Stimulated activated CD4-positive, alpha-beta T cell treated with anti-CD3 and anti-CD28 coated beads, Interleukin-1b, Interleukin-23, amount 100 ng/mL, for 24 hours (primary cell): Measurements from ENCODE around the gene TJP1.

Experiments used
- DNase-seq, 4 experiments: peaks; one replicate each; pipeline ENCODE4 v3.0.0-alpha.2; 2020; ENCODE audit warnings: low read depth in 4 of 4, low spot score in 1 of 4

TJP1 gene

DNA sequence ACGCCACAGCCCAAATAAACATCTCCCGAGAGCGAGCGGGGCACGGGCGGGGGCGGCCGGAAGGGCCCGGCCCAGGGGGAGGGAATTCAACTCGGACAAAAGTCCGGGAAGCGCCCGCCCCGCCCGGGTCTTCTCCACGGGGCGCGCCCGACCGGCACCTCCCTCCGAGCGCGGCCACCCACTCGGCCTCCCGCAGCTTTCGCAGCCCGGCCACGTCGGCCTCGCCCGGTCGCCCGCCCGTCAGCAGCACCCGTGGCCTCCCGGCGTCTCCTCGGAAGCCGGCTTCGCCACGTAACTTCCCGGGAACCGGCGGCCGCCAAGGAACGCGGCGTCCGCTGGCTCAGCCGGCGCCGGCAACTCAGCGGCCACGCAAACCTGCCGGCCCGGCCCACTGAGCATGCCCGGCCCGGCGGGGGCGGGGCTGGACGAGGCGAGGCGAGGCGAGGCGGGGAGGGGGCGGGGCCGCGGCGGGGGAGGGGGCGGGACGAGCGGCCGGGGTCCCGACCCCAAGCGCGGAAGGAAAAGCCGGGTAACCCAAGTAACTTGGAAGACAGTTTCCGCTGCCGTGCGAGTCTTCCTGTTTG lies at the start of gene TJP1:
TSS of gene TJP1 (minus strand) at position 369 of the 584 bp plus-strand sequence. CDS start 440 bp downstream, outside the sequence.
- no peak for DNase-seq

DNA sequence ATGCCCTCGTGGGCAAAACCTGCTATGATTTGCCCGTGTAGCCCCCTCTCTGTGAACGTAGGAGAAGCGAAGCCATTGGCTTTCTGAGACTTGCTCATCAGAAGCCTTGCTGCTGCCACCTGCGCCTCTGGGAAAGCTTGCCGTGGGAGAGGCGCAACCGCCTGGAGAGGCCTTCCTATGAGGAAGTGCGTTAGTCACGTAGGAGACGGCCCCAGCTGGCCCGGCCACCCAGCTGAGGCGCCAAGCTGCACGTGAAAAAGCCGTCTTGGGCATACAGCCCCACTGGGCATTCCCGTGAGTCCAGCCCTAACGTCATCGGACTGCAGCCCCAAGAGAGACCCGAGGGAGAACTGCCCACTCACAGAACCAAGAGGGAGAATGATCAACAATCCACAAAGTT lies 49.1 kb upstream of the TJP1 start:
- DNase-seq: no peak

DNA sequence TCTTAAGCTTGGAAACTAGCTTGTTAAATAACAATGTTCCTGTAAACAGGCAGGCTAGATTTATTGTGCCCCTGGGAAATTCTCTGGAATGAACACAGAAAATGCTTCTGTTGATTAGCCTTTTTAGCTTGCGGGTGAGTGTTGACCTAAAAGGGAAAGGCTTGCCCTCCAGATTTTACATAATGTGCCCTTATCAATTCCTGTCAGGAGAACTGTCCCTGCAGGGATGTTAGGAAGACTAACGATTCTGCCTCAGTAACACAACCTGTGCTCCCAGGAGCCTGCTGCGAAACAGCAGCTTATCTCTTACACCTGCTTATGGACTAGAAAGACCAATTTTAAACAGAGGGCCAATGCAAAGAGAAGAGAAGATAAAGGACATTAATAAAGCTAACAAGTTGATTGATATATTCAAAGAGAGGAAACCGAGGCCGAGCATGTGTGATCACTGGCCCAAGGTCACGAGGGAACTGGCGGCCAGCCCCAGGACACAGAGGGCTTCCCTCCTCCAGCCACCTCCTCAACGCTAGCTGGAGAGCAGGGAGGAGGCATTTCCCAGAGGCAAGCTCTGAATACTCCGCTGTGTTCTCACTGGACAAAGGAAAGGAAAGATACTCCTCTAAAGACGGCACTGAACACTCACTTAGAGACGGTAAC lies 48.4 kb upstream of the TJP1 start:
- DNase-seq: no peak

DNA sequence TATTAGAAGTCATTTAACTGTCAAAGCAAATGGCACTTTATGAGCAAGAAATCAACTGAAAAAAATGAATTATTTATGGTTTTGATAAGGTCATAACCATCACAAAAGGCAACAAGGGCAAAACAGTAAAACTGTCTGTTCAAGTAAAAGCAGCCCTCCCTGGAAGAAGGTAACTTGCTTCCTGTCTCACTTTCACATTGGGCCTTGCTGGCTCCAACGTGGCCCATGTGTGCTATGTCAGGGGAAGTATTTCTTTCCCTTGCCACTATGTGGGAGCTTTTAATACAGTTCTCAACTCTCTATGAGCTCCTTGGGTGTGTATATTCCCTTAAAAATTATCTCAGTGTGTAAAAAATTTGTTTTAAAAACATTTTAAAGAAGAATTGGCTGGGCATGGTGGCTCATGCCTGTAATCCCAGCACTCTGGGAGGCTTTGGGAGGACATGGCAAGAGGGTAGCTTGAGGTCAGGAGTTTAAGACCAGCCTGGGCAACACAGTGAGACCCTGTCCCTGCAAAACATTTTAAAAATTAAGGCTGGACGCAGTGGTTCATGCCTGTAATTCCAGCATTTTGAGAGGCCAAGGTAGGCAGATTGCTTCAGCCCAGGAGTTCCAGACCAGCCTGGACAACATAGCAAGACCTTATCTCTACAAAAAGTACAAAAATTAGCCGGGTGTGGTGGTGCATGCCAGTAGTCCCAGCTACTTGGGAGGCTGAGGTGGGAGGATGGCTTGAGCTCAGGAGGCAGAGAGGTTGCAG lies 45.2 kb upstream of the TJP1 start:
- no peak for DNase-seq

DNA sequence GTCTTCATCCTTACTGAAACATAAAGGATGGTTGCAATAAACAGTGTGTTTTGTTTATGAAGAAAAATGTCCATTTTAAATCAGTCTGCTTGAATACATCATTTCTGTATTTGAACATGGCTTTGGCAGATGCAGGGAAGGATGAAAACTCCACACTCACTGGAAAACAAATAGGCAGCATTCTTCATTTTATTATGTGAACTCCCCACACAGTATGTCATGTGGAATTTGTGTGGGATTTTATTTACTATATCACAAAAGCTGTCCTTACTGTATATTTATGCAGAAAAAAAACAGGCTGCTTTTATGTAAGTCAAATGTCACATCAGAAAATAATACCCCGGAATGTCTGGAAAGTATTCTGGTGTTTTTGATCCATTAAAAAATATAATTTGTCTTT lies 44.1 kb upstream of the TJP1 start:
- DNase-seq: no peak

DNA sequence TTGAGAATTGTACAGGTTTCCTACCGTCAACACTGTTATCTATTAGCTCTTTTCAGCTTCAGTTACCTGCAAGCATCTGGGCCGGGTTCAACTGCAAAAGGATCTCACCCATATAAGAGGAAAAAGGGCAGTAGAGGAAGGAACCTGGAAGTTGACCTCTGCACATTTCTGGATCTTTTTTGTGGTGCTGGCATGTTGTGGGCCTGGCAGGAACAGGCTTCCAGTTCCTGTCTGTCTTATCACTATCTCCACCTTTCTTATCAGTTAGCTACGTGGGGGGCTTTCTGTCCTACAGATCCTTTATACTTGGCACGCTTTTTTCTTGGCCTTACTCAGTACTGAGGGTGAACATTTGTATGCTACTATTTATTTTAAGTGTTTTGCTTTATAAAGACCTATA lies 42.2 kb upstream of the TJP1 start:
- no peak for DNase-seq

DNA sequence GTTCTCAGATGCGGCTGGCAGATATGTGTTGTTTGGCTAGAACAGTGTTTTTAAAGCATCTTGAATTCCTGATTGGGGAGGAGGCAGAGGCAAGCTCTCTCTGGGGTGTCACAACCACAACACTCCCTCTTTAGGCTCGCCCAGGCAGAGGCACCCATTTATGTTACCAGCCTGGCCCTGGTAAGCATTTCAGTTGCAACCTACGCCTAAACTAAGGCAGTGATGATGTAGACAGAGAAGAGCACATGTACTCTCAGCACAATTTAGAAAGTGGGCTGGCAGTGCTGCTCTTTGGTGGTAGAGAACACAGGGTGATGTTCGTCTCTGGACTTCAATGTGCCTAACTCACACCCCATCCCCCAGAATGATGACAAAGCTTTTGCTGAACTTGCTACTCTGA lies 41.2 kb upstream of the TJP1 start:
- no peak for DNase-seq

DNA sequence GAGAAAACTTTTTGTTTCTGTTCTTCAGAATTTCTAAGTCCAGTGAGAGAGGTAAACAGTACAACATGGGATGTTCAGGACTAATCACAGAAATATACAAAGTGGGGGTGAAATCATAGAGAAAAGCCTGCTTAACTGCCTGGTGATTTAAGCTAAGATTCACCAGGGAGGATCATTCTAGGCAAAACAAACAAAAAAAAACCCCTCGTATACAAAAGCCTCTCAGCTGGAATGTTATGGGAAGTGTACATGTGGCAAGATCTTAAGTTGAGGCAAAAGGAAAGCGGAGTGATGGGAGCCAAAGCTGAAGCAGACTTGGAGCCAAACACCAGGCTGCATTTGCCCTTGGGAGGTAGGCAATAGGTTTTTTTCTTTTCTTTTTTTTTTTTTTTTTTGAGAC lies 40.0 kb upstream of the TJP1 start:
- DNase-seq: no peak

DNA sequence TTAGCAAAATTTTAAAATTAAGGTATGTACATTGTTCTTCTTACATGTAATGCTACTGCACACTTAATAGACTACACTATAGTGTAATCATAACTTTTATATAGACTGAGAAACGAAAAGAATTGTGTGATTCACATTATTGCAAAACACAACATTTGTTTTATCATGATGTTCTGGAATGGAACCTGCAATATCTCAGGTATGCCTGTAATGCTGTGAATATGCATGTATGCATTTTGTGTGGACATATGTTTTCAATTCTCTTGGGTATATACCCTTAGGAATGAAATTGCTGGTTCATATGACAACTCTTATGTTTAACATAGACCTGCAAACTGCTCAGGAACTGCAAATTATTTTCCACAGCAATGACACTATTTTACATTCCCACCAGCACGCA lies 38.6 kb upstream of the TJP1 start:
- DNase-seq: no peak

DNA sequence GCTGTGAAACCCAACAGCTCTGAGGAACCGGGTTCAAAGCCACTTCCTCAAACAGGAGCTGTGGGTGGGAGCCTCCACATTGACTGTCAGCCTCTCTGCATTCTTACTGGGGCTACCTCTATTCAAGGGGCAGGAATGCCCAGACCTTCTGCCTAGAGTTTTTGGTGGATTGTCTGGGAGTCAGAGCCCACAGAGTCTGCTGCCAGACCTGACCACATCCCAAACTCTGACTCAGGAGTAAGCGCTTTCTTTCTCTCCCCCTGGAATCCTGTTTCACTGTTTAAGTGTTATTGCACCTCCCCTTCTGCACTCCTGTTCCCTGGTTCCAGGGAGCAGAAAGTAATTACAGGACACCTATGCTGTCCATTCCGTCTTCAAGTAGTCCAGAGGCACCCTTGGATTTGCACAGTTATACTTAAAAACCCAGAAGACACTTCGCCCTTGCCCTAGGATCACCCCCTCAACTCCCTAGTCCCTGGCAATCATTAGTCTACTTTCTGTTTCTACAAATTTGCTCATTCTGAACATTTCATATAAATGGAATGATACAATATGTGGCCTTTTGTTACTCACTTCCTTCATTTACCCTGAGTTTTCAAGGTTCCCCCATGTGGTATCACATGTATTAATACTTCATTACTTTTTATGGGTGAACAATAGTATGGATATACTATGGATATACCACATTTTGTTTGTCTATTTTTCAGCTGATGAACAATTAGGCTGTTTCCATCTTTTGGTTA lies 37.9 kb upstream of the TJP1 start:
- no peak for DNase-seq

DNA sequence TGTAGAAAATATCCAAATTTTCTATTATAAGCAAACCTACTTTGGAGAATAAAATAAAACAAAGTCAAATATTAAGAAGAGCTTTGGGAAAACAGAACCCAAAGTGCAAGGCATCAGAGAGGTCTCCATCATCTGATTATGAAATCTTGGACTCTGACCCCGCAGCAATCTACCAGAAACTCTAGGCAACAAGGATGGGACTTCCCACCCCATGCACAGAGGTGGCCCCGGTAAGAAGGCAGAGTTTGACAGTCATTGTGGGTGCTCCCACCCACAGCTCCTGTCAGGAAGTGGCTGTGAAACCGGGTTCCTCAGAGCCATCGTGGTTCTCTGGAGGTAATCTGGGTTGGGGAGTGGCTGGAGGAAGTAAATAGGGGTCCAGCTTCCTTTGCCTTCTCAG lies 37.0 kb upstream of the TJP1 start:
- no peak for DNase-seq

DNA sequence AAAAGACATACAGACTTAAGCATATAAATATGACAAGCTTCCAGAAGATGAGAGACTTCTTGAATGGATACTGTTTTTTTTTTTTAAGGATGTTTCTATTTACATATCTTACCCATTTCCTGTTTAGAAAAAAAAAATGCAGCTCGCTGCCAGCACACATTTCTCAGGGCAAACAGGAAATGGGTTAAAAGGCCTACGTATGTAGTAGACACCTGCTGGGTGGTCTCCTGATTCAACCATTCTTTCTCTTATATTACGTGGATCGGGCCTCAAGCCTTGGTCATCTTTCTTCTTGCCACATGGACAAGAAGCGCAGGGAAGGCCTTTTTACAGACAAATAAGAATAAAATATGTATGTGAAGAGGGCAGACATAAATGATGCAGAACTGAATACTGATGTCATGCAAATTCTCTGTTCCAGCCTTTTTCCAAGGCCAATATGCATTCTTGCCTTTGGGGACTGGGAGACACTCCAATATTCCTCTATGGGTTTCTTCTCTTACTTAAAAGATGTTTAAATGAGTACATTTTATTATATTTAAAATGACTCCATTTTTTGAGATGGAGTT lies 35.0 kb upstream of the TJP1 start:
- DNase-seq: no peak

DNA sequence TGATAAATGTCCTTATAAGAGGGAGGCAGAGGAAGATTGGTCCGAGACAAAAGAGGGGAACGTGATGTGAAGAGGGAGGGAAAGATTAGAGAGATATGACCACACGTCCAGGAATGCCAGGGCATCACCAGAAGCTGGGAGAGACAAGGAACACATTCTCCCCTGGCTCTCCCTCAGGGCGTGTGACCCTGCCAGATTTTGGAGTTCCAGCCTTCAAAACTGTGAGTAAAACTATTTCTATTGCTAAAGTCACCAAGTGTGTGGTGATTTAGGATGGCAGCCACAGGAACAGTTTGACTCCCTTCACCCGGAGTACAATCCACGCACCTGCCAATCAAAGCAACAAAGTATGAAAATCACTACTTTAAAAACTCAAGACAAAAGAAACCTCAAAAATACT lies 32.1 kb upstream of the TJP1 start:
- DNase-seq: no peak

DNA sequence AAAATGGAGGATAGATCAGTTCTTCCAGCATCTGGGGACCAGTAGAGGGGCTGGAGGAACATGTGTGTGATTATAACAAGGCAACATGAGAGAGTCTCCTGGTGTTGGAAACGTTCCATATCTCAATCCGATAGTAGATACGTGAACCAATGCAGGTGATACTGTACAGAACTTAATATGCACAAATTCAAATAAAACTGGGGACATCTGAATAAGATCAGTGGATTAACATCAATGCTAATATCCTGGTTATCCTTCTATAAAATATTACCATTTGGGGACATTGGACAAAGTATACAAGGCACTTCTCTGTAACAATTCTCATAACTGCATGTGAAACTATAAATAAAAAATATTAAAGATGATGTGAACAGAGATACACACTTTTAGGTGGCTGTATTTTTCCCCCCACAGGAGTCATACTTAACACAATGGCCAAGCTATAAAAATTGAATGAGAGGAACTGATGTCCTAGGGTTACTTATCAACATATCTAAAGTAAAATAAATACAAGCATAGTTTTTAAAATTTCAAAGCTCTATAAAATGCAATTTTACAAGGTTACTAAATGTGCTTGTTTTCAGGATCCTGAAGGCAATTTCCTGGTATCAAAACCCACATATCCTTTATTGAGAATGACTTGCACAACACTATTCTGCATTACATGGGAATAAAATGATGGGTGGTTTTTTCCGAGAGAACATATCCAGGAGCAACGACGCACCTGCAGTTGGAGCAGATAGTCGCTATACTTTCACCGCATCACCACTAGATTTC lies 31.1 kb upstream of the TJP1 start:
- DNase-seq: no peak

DNA sequence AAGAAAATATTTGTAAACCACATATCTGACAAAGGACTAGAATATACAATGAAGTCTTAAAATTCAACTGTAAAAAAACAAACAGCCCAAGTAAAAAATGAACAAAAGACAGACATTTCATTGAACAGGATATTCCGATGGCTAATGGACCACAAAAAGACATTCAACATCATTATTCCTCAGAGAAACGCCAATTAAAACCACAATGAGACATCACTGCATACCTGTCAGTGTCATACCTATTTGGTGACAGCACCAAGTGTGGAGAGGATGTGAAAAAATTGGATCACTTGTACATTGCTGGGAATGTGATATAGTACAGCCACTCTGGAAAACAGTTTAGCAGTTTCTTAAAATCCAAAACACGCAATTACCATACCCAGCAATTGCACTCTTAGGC lies 29.9 kb upstream of the TJP1 start:
- no peak for DNase-seq

DNA sequence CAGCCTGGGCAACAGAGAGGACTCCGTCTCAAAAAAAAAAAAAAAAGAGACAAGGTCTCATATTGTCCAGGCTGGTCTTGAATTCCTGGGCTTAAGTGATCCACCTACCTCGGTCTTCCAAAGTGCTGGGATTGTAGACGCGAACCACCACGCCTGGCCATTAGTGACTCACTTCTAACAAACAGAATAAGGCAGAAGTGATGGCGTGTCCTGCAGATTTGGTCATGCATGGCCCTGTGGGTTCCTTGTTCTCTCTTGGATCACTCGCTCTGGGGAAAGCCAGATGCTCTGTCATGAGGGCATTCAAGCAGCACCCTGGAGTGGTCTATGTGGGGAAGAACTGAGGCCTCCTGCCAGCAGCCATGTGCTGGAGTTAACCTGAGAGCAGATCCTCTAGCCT lies 27.4 kb upstream of the TJP1 start:
- no peak for DNase-seq

DNA sequence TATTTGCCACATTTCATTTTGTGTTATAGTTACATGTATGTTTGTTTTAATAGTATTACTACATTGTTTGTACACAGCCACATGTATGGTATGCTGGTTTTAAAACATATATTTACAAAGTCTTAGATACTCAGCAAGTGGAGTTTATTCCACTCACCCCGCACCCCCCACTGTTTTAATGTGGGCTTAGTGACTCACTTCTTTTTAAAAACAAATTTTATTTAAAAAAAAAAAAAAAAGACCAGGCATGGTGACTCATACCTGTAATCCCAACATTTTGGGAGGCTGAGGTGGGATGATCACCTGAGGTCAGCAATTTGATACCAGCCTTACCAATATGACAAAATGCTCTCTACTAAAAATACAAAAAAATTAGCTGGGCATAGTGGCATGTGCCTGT lies 26.9 kb upstream of the TJP1 start:
- DNase-seq: no peak

DNA sequence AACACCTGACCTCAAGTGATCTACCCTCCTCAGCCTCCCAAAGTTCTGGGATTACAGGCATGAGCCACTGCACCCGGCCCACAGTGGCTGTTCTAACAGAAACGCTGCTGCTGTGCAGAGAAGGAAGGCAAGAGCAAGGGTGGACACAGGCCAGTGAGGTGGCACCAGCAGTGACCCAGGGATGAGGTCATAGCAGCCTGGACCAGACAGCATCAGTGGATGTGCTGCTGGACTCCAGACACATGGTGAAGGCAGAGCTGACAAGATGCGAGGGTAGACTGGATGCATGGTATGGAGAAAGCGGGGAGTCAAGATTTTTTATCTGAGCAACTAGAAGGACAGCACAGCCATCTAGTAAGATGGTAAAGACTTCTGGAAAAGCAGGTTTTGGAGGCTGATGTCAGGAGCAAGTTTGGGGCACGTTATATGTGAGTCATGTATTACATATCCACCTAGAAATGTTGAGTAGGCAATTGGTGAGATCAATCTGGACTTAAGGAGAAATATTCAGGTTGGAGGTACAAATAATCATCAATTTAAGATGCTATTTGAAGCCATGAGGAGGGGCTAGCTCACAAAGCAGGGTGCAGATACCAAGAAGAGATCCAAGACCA lies 22.1 kb upstream of the TJP1 start:
- DNase-seq: no peak

DNA sequence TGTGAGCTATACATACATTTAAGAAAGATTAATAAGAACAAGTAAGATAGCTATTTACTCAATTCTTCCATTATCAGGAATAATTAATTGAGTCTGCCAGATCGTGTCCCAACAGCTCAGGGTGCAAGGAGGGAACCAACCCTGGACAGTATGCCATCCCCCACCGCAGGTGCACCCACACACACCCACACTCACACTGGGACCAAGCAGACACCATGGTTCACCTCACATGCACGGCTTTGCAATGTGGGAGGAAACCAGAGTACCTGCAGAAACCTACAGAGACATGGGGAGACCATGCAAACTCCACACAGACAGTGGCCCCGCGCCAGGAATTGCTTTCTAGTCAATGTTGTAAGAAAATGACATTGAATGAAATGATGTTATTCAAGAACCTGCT lies 20.0 kb upstream of the TJP1 start:
- no peak for DNase-seq

DNA sequence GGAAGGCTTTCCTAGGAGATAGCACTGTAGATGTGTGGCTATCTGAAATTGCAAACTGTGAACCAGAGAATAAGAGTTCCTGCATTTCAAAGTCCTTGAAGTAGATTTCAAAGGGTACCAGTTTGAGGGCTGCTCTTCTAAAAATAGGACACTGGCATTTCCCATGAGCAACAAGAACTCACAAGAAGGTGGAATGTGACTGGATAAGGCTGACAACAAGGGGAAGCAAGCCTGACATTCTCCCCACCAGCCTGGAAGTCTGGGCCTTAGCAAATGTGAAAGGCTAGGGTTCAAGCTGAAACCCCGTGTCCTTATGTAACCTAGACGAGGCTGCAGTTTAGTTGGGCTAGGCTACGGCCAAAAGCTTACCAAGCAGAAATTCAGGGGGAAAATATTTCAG lies 18.7 kb upstream of the TJP1 start:
- no peak for DNase-seq
